ENCODE results near the gene VPS41.

- TF ChIP-seq CTCF (IDR thresholded peaks at IDR 0.05 in 8 of 11, conservative IDR thresholded peaks at IDR 0.05 in 3 of 11) (no peak), POLR2A (IDR thresholded peaks at IDR 0.05) (no peak)
These were observed 20.6 kb upstream of the VPS41 start for GRCh38 chr7:38929460-38930171.
